DND-41 (cell line): ENCODE data around the gene ATP8A2.
A peak's percentile ranks its signal among the peaks of the same experiment; 100 is the strongest.

ENCODE experiments used
- ATAC-seq: fragments of 200-7000 bp; cut with Tn5 transposase; 3 replicates; pipeline ENCODE4 v1.9.1; 2021; ENCODE audit warnings: low read depth; ENCODE audit not compliant: insufficient read depth
- DNase-seq: peaks from one replicate; pipeline ENCODE4 v3.0.0-alpha.2; 2020
- H2AFZ ChIP-seq: 2 replicates; pipeline ENCODE4 v1.6.0; 2012; ENCODE audit warnings: low read depth, low read length
- H3K27ac ChIP-seq: 2 replicates; pipeline ENCODE4 v1.5.1; 2012; ENCODE audit warnings: low read length, inconsistent platforms
- H3K27me3 ChIP-seq: fragments of 200-600 bp; sonication (generic); 2 replicates; pipeline ENCODE4 v1.6.0; 2012; ENCODE audit warnings: low read length, mild to moderate bottlenecking, inconsistent platforms; ENCODE audit not compliant: insufficient read depth, poor library complexity
- H3K36me3 ChIP-seq: 2 replicates; pipeline ENCODE4 v1.5.1; 2012; ENCODE audit warnings: low read length, inconsistent platforms; ENCODE audit not compliant: insufficient read depth
- H3K4me1 ChIP-seq: 2 replicates; pipeline ENCODE4 v1.5.1; 2012; ENCODE audit warnings: mild to moderate bottlenecking, low read length; ENCODE audit not compliant: insufficient read depth
- H3K4me2 ChIP-seq: 2 replicates; pipeline ENCODE4 v1.6.0; 2012; ENCODE audit warnings: mild to moderate bottlenecking, moderate library complexity, low read length, inconsistent platforms; ENCODE audit not compliant: insufficient read depth
- H3K4me3 ChIP-seq, 2 experiments: fragments of 200-600 bp in 1 of 2; shearing (Covaris generic) in 1 of 2; 2 replicates each; pipeline ENCODE4 v1.5.1; 2012 to 2016; ENCODE audit warnings: inconsistent platforms in 2 of 2, low read length in 2 of 2, mild to moderate bottlenecking in 2 of 2, low read depth in 1 of 2, moderate library complexity in 1 of 2
- H3K79me2 ChIP-seq: 2 replicates; pipeline ENCODE4 v1.6.0; 2012; ENCODE audit warnings: low read length, inconsistent platforms; ENCODE audit not compliant: insufficient read depth
- H3K9ac ChIP-seq: 2 replicates; pipeline ENCODE4 v1.6.0; 2012; ENCODE audit warnings: low read depth, mild to moderate bottlenecking, inconsistent platforms, low read length, moderate library complexity
- H3K9me3 ChIP-seq: 2 replicates; pipeline ENCODE4 v1.5.1; 2012; ENCODE audit warnings: low read length, moderate library complexity, mild to moderate bottlenecking, inconsistent platforms; ENCODE audit not compliant: insufficient read depth, severe bottlenecking
- H4K20me1 ChIP-seq: 2 replicates; pipeline ENCODE4 v1.6.0; 2012; ENCODE audit warnings: low read length; ENCODE audit not compliant: insufficient read depth
- EZH2 ChIP-seq: IDR thresholded peaks from 3 replicates; pipeline ENCODE4 v1.6.1; 2012; ENCODE audit warnings: borderline replicate concordance, low read depth, mild to moderate bottlenecking, moderate library complexity, low read length, inconsistent platforms; ENCODE audit not compliant: severe bottlenecking
- TF ChIP-seq, protein P1 (sequence below): IDR thresholded peaks from 2 replicates; pipeline ENCODE4 v1.5.1; 2012; ENCODE audit warnings: borderline replicate concordance, low read length, moderate library complexity, mild to moderate bottlenecking; ENCODE audit not compliant: poor library complexity, severe bottlenecking; ENCODE audit errors: extremely low read depth

Gene ATP8A2

DNA sequence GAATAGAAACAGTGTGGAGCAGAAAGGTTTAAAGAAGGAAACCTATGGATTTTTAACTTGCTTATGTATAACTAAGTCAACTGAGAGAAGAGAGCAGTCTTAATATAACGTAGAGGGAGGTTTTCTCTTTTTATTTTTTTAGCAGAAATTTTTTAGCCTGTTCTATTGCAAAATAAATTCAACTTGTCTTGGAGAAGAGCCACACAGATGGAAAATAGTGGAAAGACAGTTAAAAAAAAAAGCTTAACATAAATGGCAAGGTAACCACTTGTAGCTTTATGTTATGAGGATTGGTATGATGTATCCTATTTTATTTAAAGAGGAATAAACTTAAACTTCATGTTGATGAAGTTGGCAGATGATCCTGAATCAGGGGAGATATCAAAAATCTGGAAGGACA is 367.6 kb downstream of the ATP8A2 start:
- peaks cover 44% of the 10 kb centered on the region for H3K4me1 ChIP-seq
- DNase-seq, result no peak
- ATAC-seq, result no peak
- no peaks in the 10 kb centered on the region for H3K9me3 ChIP-seq
- H3K79me2 ChIP-seq, result no peaks in the 10 kb centered on the region
- H3K27ac ChIP-seq, result peak overlapping the region; percentile 79
- no peaks in the 10 kb centered on the region for H3K27me3 ChIP-seq
- H3K4me2 ChIP-seq, result no peak overlapping the region
- H4K20me1 ChIP-seq, result no peaks in the 10 kb centered on the region
- H3K36me3 ChIP-seq, result no peaks in the 10 kb centered on the region
- H3K9ac ChIP-seq, result no peak overlapping the region
- TF ChIP-seq, protein P1, sequence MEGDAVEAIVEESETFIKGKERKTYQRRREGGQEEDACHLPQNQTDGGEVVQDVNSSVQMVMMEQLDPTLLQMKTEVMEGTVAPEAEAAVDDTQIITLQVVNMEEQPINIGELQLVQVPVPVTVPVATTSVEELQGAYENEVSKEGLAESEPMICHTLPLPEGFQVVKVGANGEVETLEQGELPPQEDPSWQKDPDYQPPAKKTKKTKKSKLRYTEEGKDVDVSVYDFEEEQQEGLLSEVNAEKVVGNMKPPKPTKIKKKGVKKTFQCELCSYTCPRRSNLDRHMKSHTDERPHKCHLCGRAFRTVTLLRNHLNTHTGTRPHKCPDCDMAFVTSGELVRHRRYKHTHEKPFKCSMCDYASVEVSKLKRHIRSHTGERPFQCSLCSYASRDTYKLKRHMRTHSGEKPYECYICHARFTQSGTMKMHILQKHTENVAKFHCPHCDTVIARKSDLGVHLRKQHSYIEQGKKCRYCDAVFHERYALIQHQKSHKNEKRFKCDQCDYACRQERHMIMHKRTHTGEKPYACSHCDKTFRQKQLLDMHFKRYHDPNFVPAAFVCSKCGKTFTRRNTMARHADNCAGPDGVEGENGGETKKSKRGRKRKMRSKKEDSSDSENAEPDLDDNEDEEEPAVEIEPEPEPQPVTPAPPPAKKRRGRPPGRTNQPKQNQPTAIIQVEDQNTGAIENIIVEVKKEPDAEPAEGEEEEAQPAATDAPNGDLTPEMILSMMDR, result no peak
- TF ChIP-seq EZH2, result no peak
- H2AFZ ChIP-seq, result no peak overlapping the region
- no peak overlapping the region for H3K4me3 ChIP-seq

DNA sequence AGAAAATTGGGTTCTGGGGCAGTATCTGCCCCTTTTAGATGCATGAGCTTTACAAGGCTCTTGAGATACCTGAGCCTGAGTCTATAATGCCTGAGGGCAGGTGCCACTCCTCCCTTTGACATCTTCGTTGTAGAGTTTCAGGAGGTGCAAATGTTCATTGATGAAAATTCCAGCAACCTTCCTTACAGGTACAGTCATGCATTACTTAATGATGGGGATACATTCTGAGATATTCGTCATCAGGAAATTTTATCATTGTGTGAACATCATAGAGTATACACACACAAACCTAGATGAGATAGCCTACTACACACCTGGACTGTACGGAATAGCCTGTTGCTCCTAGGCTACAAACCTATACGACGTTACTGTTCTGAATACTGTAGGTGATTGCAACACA is 370.0 kb downstream of the ATP8A2 start:
- Histone ChIP-seq H4K20me1 (no peaks in the 10 kb centered on the region), H3K4me2 (no peak overlapping the region), H3K27me3 (no peaks in the 10 kb centered on the region), H3K79me2 (no peaks in the 10 kb centered on the region), H3K9ac (no peak overlapping the region), H3K36me3 (no peaks in the 10 kb centered on the region), H3K9me3 (no peaks in the 10 kb centered on the region), H3K27ac (no peak overlapping the region), H3K4me3 (no peak overlapping the region), H2AFZ (no peak overlapping the region), H3K4me1 (peaks cover 40% of the 10 kb centered on the region)
- TF ChIP-seq, protein P1, result no peak
- no peak for TF ChIP-seq EZH2
- no peak for DNase-seq
- no peak for ATAC-seq

DNA sequence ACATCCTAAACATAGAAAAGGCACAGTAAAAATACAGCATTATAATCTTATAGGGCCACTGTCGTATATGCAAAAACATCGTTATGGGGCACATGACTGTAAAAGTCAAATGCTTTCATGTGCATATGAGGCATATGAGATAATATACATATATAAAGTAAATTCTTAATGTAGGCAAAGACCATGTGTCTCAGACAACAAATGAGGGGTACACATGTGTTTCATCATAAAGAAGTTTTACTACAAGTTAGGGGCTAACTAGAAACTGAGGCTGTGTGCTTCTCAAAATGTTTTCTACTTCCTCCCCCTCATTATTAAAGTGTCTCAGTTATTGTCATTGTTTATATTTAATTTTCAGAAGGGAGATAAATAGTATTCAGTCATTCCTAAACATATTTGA is 370.4 kb downstream of the ATP8A2 start:
- H3K9ac ChIP-seq, result no peak overlapping the region
- no peak overlapping the region for H3K4me2 ChIP-seq
- DNase-seq, result no peak
- TF ChIP-seq EZH2, result no peak
- TF ChIP-seq, protein P1, result no peak
- no peak overlapping the region for H3K27ac ChIP-seq
- no peak for ATAC-seq
- H4K20me1 ChIP-seq, result no peaks in the 10 kb centered on the region
- no peaks in the 10 kb centered on the region for H3K9me3 ChIP-seq
- H3K79me2 ChIP-seq, result no peaks in the 10 kb centered on the region
- H3K36me3 ChIP-seq, result no peaks in the 10 kb centered on the region
- no peak overlapping the region for H2AFZ ChIP-seq
- no peak overlapping the region for H3K4me3 ChIP-seq
- H3K27me3 ChIP-seq, result no peaks in the 10 kb centered on the region
- peaks cover 36% of the 10 kb centered on the region for H3K4me1 ChIP-seq

DNA sequence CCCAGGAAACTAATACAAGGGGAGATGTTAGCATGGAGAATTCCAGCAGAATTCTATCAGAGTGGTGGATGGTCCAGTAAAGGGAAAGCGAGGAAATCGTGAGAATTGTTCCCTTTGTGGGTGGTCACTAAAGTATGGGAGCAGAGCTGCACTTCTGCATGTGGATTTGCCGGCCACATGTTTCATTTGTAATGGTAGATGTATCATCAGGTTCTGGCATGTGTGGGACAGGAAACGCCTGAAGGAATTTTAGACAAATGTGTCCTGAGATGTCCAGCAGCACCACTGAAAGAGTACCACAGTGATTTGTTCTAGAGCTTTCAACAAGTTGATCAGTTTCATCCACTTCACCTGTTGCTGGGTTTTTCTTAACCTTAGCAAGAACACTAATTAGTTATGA is 371.6 kb downstream of the ATP8A2 start:
- H4K20me1 ChIP-seq, result no peaks in the 10 kb centered on the region
- no peaks in the 10 kb centered on the region for H3K79me2 ChIP-seq
- no peaks in the 10 kb centered on the region for H3K27me3 ChIP-seq
- ATAC-seq (no peak), DNase-seq (no peak)
- H3K27ac ChIP-seq, result no peak overlapping the region
- no peaks in the 10 kb centered on the region for H3K36me3 ChIP-seq
- H3K4me3 ChIP-seq, result no peak overlapping the region
- peaks cover 24% of the 10 kb centered on the region for H3K4me1 ChIP-seq
- H3K9ac ChIP-seq, result no peak overlapping the region
- no peak overlapping the region for H2AFZ ChIP-seq
- H3K9me3 ChIP-seq, result no peaks in the 10 kb centered on the region
- TF ChIP-seq, protein P1, result no peak
- no peak for TF ChIP-seq EZH2
- H3K4me2 ChIP-seq, result no peak overlapping the region
